Kidney capillary endothelial cell (primary cell): Measurements from ENCODE around the gene CT45A5.
"Not testable (repeated sequence)": the region's sequence is repeated elsewhere in the genome, so short reads cannot be mapped to it uniquely, and the experiment has no call there.

Experiments used
- DNase-seq: peaks from one replicate; pipeline ENCODE4 v3.0.0-alpha.2; 2018; ENCODE audit warnings: low spot score

Gene CT45A5, protein sequence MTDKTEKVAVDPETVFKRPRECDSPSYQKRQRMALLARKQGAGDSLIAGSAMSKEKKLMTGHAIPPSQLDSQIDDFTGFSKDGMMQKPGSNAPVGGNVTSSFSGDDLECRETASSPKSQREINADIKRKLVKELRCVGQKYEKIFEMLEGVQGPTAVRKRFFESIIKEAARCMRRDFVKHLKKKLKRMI

GRCh38 chrX:135785403-135785802 lies at the start of gene CT45A5:
Gene CT45A5, minus strand, starts transcription at chrX:135785503. Its CDS starts 3,774 bp downstream, at chrX:135781729.
- DNase-seq = not testable (repeated sequence)

- DNase-seq = not testable (repeated sequence)
Measured at GRCh38 chrX:135819912-135820311, 34.6 kb upstream of the CT45A5 start, which contains the start of gene CT45A2. Gene CT45A2, minus strand, starts transcription at chrX:135820012. Its CDS starts 3,747 bp downstream, at chrX:135816265.

- DNase-seq = not testable (repeated sequence)
Measured at GRCh38 chrX:135802687-135803086, 17.4 kb upstream of the CT45A5 start, which contains the start of gene CT45A6. Gene CT45A6, minus strand, starts transcription at chrX:135802787. Its CDS starts 3,794 bp downstream, at chrX:135798993.

DNA sequence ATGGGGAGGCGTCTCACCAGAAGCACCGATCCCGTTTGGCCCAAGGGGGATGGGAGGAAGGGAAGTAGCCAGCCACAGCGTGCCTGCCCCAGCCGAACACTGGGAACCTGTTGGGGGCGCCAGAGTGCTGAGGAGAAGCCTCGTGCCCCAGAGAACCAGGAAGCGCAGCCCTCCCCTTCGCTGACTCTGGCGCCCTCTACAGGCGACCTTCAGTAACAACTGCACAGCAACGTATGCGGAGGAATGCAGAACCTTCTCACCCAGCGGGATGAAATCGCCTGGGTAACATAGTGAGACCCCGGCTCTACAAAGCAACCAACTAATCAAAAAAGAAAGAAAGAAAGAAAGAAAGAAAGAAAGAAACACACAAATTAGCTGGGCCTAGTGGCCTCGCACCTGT lies 17.2 kb downstream of the CT45A5 start, which contains the start of gene CT45A3:
Gene CT45A3, minus strand, starts transcription at position 101 of the 400 bp plus-strand sequence. CDS start 3,747 bp downstream, outside the sequence.
- not testable (repeated sequence) for DNase-seq

- not testable (repeated sequence) for DNase-seq
Measured at GRCh38 chrX:135744739-135745138, 40.6 kb downstream of the CT45A5 start.

DNA sequence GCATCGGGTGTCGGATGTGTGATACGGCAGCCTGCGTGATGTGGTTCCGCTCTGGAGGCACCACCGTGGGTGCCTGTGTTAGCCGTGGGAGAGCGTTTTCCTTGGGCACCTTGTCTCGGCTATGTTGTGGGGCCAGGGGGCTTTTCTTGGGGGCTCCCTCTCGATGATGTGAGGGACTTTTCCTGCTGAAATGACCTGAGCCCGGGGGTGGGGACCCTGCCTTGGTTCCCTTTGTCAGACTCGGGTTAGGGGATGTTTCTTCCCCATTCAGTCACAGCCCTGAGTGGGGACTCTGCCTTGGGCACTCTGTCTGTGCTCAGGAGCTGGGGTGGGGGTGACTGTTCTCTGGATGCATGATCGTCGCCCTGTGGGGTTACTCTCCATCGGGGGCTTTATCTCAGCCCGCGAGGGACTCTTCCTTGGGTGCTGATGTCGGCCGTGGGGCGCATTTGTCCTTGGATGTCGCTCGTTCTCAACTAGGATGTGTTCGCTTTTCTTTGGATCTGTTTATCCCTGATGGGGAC lies 44.0 kb downstream of the CT45A5 start:
- DNase-seq = no peak

DNA sequence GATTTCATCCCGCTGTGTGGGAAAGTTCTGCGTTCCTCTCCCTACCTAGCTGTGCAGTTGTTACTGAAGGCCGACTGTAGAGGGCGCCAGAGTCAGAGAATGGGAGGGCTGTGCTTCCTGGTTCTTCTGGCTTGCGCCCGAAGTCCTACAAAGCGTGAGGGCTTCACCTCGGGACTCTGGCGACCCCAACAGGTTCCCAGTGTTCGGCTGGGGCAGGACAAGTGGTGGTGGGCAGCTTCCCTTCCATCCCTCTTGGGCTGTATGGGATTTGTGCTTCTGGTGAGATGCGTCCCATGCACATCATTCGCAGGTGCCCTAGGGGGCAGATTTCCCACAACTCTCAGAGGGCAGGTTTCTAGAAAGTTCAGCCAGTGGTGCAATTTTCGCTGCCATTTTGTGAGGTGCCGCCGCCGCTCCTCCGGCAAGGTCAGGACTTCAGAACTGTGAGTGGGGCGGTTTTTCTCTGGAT lies 44.6 kb downstream of the CT45A5 start:
- DNase-seq = no peak

- DNase-seq = no peak
Measured at GRCh38 chrX:135737366-135738071, 47.8 kb downstream of the CT45A5 start.

DNA sequence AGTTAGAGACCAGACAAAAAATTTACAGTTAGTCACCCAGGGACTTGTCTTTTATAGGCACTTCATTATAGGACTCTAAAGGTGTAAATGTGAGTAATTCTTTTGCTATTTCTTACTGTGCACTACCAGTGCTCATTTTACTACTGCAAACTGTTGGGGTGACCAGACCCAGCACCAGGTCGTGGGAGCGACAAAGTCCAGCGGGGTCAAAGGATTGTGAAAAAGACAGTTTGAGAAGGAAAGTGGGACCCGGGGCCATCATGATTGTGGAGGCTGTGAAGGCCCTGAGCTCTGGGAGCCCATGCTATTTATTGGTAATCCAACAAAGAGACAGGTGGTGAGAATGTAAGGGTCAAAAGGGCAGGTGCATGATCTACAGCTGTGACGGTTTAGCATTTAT lies 50.6 kb downstream of the CT45A5 start:
- not testable (repeated sequence) for DNase-seq
